Loucy (cell line): ENCODE data around the gene GPC5.

Source experiments
- H2AFZ ChIP-seq: fragments of 200-600 bp; sonication (generic); 2 replicates; pipeline ENCODE4 v1.6.0; 2016; ENCODE audit warnings: antibody characterized with exemption, mild to moderate bottlenecking, low read length, moderate library complexity
- H3F3A ChIP-seq: fragments of 200-600 bp; 2 replicates; pipeline ENCODE4 v1.6.0; 2016; ENCODE audit warnings: antibody characterized with exemption, low read depth, mild to moderate bottlenecking
- H3K27me3 ChIP-seq: fragments of 200-600 bp; sonication (generic); 2 replicates; pipeline ENCODE4 v1.6.1; 2014; ENCODE audit warnings: low read length, mild to moderate bottlenecking; ENCODE audit not compliant: insufficient read depth, poor library complexity, severe bottlenecking
- H3K36me3 ChIP-seq: fragments of 200-600 bp; sonication (generic); 2 replicates; pipeline ENCODE4 v1.6.1; 2016; ENCODE audit warnings: low read length; ENCODE audit not compliant: insufficient read depth
- H3K4me1 ChIP-seq: fragments of 200-600 bp; sonication (generic); 2 replicates; pipeline ENCODE4 v1.5.1; 2014; ENCODE audit warnings: low read length, mild to moderate bottlenecking; ENCODE audit not compliant: insufficient read depth, poor library complexity, severe bottlenecking
- H3K4me2 ChIP-seq: fragments of 200-600 bp; sonication (generic); 2 replicates; pipeline ENCODE4 v1.6.0; 2014; ENCODE audit warnings: antibody characterized with exemption, low read length, low read depth, mild to moderate bottlenecking; ENCODE audit not compliant: poor library complexity, severe bottlenecking
- H3K4me3 ChIP-seq: fragments of 200-600 bp; sonication (generic); 2 replicates; pipeline ENCODE4 v1.5.1; 2014; ENCODE audit warnings: low read length, mild to moderate bottlenecking, mixed read lengths; ENCODE audit not compliant: poor library complexity, severe bottlenecking
- H3K79me2 ChIP-seq: fragments of 200-600 bp; sonication (generic); 2 replicates; pipeline ENCODE4 v1.6.1; 2014; ENCODE audit warnings: low read length; ENCODE audit not compliant: insufficient read depth
- H3K9ac ChIP-seq: fragments of 200-600 bp; sonication (generic); 2 replicates; pipeline ENCODE4 v1.6.0; 2014; ENCODE audit warnings: mild to moderate bottlenecking, low read depth, low read length, moderate library complexity; ENCODE audit not compliant: poor library complexity, severe bottlenecking
- H3K9me2 ChIP-seq: fragments of 200-600 bp; sonication (generic); replicated peaks from 2 replicates; pipeline ENCODE4 v1.6.1; 2016; ENCODE audit warnings: low read depth, low read length, mixed read lengths
- H3K9me3 ChIP-seq: fragments of 200-600 bp; sonication (generic); 2 replicates; pipeline ENCODE4 v1.6.1; 2014; ENCODE audit warnings: mild to moderate bottlenecking, antibody characterized with exemption, low read length, low read depth; ENCODE audit not compliant: insufficient read depth
- H4K20me1 ChIP-seq: fragments of 200-600 bp; sonication (generic); 2 replicates; pipeline ENCODE4 v1.6.0; 2014; ENCODE audit warnings: antibody characterized with exemption, low read length, mild to moderate bottlenecking; ENCODE audit not compliant: insufficient read depth, poor library complexity, severe bottlenecking
- CTCF ChIP-seq: fragments of 200-600 bp; sonication (generic); conservative IDR thresholded peaks from 2 replicates; pipeline ENCODE4 v1.5.1; 2014; ENCODE audit warnings: mild to moderate bottlenecking, antibody characterized with exemption, low read length
- EZH2phosphoT487 ChIP-seq: fragments of 200-600 bp; IDR thresholded peaks from 2 replicates; pipeline ENCODE4 v1.6.1; 2018; ENCODE audit warnings: antibody characterized with exemption, mild to moderate bottlenecking, moderate library complexity, borderline replicate concordance

The GPC5 gene

GRCh38 chr13:92196591-92197256, 798.3 kb downstream of the GPC5 start:
- Histone ChIP-seq H3K36me3 (no peaks in the 10 kb centered on the region), H2AFZ (no peak overlapping the region), H3K9me2 (no peaks in the 10 kb centered on the region), H3F3A (no peaks in the 10 kb centered on the region), H3K9ac (no peak overlapping the region), H3K4me3 (no peak overlapping the region), H3K79me2 (no peaks in the 10 kb centered on the region), H3K4me2 (no peak overlapping the region), H3K27me3 (no peaks in the 10 kb centered on the region), H4K20me1 (no peaks in the 10 kb centered on the region), H3K9me3 (no peaks in the 10 kb centered on the region), H3K4me1 (no peaks in the 10 kb centered on the region)
- TF ChIP-seq CTCF: no peak
- TF ChIP-seq EZH2phosphoT487: no peak

- Histone ChIP-seq H3K9me3 (no peaks in the 10 kb centered on the region), H3F3A (no peaks in the 10 kb centered on the region), H3K36me3 (no peaks in the 10 kb centered on the region), H4K20me1 (no peaks in the 10 kb centered on the region), H2AFZ (no peak overlapping the region), H3K9me2 (no peaks in the 10 kb centered on the region), H3K79me2 (no peaks in the 10 kb centered on the region), H3K9ac (no peak overlapping the region), H3K27me3 (no peaks in the 10 kb centered on the region), H3K4me2 (no peak overlapping the region), H3K4me3 (no peak overlapping the region), H3K4me1 (no peaks in the 10 kb centered on the region)
- TF ChIP-seq CTCF (no peak), EZH2phosphoT487 (no peak)
Measured at GRCh38 chr13:92197669-92198068, 799.2 kb downstream of the GPC5 start.

- Histone ChIP-seq H4K20me1 (no peaks in the 10 kb centered on the region), H3K9ac (no peak overlapping the region), H3K9me3 (no peaks in the 10 kb centered on the region), H3K4me2 (no peak overlapping the region), H3F3A (no peaks in the 10 kb centered on the region), H3K79me2 (no peaks in the 10 kb centered on the region), H3K9me2 (no peaks in the 10 kb centered on the region), H3K4me3 (no peak overlapping the region), H2AFZ (no peak overlapping the region), H3K4me1 (no peaks in the 10 kb centered on the region), H3K36me3 (no peaks in the 10 kb centered on the region), H3K27me3 (no peaks in the 10 kb centered on the region)
- no peak for TF ChIP-seq CTCF
Measured at GRCh38 chr13:92218615-92219014, 820.2 kb downstream of the GPC5 start.
